GM23248 (cell line): Measurements from ENCODE around the gene DLAT.

Experiments used
- EZH2 ChIP-seq: fragments of 200-600 bp; sonication (generic); IDR thresholded peaks from 2 replicates; pipeline ENCODE4 v1.6.1; 2018; ENCODE audit warnings: antibody characterized with exemption, mild to moderate bottlenecking; ENCODE audit not compliant: insufficient read depth, poor library complexity, severe bottlenecking
- EZH2phosphoT487 ChIP-seq: fragments of 200-600 bp; sonication (generic); IDR thresholded peaks from 2 replicates; pipeline ENCODE4 v1.6.1; 2018; ENCODE audit warnings: antibody characterized with exemption, moderate library complexity, mild to moderate bottlenecking, low read depth; ENCODE audit not compliant: insufficient read depth

DNA sequence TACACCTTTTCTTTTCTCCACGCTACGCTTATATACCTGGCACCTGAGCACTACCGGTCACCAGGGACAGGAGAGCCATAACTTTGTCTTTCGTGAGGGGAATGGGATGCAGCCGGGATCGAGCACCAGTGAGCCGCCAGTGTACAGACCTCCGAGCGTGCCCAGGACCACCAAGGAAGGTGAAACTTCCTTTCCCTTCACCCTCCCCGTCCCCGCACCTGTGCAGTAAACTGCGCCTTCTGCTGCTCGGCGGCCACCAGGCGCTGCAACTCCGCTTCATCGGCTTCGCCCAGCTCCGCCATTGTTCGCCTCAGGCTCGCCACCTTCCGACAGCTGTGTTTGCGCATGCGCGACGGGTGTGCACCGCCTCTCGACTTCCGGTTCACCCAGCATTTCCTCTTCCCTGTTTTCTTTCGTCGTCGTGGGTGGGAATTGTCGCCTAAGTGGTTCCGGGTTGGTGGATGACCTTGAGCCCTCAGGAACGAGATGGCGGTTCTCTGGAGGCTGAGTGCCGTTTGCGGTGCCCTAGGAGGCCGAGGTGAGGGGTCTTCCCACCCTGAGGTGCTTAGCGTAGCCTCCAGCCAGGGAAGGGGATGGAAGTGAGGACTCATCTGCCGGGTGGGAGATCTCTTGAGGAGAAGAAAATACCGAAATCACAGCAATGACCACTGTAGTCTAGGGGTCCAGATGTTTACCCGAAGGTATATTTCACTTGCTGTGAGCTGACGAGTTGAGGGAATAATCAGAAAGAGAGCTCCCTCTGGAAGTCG is 61.4 kb downstream of the DLAT start, which contains the start of the genes SDHD and TIMM8B:
- TF ChIP-seq EZH2 (no peak), EZH2phosphoT487 (no peak)
